ENCODE data around the gene KRTAP4-4. TPM values are rescaled to one million over a fixed set of nuclear protein-coding genes. Genes with fewer than 3 reads are reported as not detected.

KRTAP4-4 gene
- total and polyA plus RNA-seq, 2 of the 13 experiments (the other 11 are each of a cell fraction or from before 2014, with no cell fraction given), result not detected

DNA sequence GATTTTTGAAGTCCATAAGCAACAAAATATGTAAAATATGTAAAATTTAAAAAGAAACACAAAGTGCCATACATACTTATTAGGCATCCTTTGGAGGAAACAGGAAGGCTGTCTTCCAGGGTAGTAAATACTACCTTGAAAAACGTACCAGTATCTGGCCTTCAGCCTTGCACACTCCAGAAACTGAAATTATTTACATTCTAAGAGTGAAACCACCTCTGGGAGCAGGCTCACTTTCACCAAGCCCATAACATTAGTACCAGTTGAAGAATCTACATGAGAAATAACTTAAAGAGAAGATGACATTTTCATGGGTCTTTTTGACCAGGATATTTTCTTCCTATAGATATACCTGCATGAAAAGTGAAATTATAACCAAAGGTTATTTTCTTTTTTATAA is 35.5 kb upstream of the KRTAP4-4 start:
- no peaks in the 10 kb centered on the region for H3K36me3 ChIP-seq (replicated peaks in 1 of 2; ENCODE audit: control insufficient read depth in 1 of 2, insufficient read depth in 2 of 2, low read length in 2 of 2)
- no peaks in the 10 kb centered on the region for H3K4me1 ChIP-seq (ENCODE audit: insufficient read depth, low read length)
- H2AFZ ChIP-seq (ENCODE audit: low read length), result no peak overlapping the region
- POLR2A ChIA-PET, result no interaction called here
- H3K9me3 ChIP-seq (ENCODE audit: low read length), result no peaks in the 10 kb centered on the region
- no peaks in the 10 kb centered on the region for H4K20me1 ChIP-seq (ENCODE audit: insufficient read depth, low read length)
- H3K4me2 ChIP-seq (ENCODE audit: low read depth, low read length), result no peak overlapping the region
- in situ Hi-C loops (cut with HindIII; ENCODE audit: extremely low pct_ligation_motif_present, low pct_unique_long_range_greater_than_20kb), result no loop called here
- no peak overlapping the region for H3K4me3 ChIP-seq (replicated peaks in 1 of 3; ENCODE audit: insufficient read depth in 1 of 3, low read depth in 2 of 3, low read length in 3 of 3)
- H3K9ac ChIP-seq (ENCODE audit: insufficient read depth, low read depth, low read length), result no peak overlapping the region
- ATAC-seq (no peak), DNase-seq (ENCODE audit: low spot score) (no peak), FAIRE-seq (no peak)
- no peaks in the 10 kb centered on the region for H3K79me2 ChIP-seq (ENCODE audit: insufficient read depth, low read length)
- H3K27ac ChIP-seq (ENCODE audit: extremely low read length, insufficient read depth, low read length), result no peak overlapping the region
- no peaks in the 10 kb centered on the region for H3K27me3 ChIP-seq (ENCODE audit: control insufficient read depth in 1 of 2, insufficient read depth in 2 of 2, low read length in 2 of 2)
- WGBS (ENCODE audit: low lambda C conversion rate), result 4% methylated on average over 1 of the region's 1 CpG
- CTCF ChIA-PET (ENCODE audit: low intra/inter-chr PET ratio, low total read pairs), result no interaction called here
- TF ChIP-seq ISL2 (CRISPR knock-in tag; IDR thresholded peaks at IDR 0.05), result no peak
- TF ChIP-seq, protein P1, sequence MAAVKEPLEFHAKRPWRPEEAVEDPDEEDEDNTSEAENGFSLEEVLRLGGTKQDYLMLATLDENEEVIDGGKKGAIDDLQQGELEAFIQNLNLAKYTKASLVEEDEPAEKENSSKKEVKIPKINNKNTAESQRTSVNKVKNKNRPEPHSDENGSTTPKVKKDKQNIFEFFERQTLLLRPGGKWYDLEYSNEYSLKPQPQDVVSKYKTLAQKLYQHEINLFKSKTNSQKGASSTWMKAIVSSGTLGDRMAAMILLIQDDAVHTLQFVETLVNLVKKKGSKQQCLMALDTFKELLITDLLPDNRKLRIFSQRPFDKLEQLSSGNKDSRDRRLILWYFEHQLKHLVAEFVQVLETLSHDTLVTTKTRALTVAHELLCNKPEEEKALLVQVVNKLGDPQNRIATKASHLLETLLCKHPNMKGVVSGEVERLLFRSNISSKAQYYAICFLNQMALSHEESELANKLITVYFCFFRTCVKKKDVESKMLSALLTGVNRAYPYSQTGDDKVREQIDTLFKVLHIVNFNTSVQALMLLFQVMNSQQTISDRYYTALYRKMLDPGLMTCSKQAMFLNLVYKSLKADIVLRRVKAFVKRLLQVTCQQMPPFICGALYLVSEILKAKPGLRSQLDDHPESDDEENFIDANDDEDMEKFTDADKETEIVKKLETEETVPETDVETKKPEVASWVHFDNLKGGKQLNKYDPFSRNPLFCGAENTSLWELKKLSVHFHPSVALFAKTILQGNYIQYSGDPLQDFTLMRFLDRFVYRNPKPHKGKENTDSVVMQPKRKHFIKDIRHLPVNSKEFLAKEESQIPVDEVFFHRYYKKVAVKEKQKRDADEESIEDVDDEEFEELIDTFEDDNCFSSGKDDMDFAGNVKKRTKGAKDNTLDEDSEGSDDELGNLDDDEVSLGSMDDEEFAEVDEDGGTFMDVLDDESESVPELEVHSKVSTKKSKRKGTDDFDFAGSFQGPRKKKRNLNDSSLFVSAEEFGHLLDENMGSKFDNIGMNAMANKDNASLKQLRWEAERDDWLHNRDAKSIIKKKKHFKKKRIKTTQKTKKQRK (IDR thresholded peaks at IDR 0.05; ENCODE audit: low read length), result no peak
- no peak for TF ChIP-seq KAT8 (CRISPR knock-in tag; IDR thresholded peaks at IDR 0.05)
- TF ChIP-seq NKX3-1 (CRISPR knock-in tag; IDR thresholded peaks at IDR 0.05), result no peak
- TF ChIP-seq, protein P2, sequence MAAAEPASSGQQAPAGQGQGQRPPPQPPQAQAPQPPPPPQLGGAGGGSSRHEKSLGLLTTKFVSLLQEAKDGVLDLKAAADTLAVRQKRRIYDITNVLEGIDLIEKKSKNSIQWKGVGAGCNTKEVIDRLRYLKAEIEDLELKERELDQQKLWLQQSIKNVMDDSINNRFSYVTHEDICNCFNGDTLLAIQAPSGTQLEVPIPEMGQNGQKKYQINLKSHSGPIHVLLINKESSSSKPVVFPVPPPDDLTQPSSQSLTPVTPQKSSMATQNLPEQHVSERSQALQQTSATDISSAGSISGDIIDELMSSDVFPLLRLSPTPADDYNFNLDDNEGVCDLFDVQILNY (CRISPR knock-in tag; conservative IDR thresholded peaks at IDR 0.05), result no peak
- TF ChIP-seq NR2F6 (IDR thresholded peaks at IDR 0.05), result no peak
- no peak for TF ChIP-seq NR2F6 (CRISPR knock-in tag; IDR thresholded peaks at IDR 0.05)
- TF ChIP-seq ZC3H4 (CRISPR knock-in tag; IDR thresholded peaks at IDR 0.05; ENCODE audit: borderline replicate concordance), result no peak
- no peak for TF ChIP-seq MYNN (CRISPR knock-in tag; IDR thresholded peaks at IDR 0.05; ENCODE audit: low read depth)
- BruUV-seq (replicated peaks), result no TSS peak
- intact Hi-C loops (cut with micrococcal nuclease; ENCODE audit: unreplicated experiment), result no loop called here

All from HepG2 (cell line).